GM20431 (cell line): ENCODE data around the gene SLC25A22.

Experiments
- in situ Hi-C: fragments of 300-500 bp; cut with MseI, MboI; formaldehyde crosslinking; loops from one replicate; pipeline ENCODE4 v1.15.0; 2020; ENCODE audit warnings: low sequenced_read_pairs; ENCODE audit not compliant: unreplicated experiment

Gene SLC25A22

DNA sequence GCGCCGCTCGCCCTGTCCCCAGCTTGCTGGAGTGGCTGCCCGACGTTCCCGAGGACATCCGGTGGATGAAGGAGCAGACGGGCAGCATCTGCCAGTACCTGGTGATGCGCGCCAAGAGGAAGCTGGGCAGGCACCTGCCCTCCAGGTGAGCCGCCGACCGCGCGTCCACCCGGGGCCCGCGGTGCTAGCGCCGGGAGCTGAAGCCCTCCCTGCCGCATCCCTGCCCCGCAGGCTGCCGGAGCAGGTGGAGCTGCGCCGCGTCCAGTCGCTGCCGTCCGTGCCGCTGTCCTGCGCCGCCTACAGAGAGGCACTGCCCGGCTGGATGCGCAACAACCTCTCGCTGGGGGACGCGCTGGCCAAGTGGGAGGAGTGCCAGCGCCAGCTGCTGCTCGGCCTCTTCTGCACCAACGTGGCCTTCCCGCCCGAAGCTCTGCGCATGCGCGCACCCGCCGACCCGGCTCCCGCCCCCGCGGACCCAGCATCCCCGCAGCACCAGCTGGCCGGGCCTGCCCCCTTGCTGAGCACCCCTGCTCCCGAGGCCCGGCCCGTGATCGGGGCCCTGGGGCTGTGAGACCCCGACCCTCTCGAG, 26.3 kb upstream of the SLC25A22 start:
- in situ Hi-C loops: no loop called here

DNA sequence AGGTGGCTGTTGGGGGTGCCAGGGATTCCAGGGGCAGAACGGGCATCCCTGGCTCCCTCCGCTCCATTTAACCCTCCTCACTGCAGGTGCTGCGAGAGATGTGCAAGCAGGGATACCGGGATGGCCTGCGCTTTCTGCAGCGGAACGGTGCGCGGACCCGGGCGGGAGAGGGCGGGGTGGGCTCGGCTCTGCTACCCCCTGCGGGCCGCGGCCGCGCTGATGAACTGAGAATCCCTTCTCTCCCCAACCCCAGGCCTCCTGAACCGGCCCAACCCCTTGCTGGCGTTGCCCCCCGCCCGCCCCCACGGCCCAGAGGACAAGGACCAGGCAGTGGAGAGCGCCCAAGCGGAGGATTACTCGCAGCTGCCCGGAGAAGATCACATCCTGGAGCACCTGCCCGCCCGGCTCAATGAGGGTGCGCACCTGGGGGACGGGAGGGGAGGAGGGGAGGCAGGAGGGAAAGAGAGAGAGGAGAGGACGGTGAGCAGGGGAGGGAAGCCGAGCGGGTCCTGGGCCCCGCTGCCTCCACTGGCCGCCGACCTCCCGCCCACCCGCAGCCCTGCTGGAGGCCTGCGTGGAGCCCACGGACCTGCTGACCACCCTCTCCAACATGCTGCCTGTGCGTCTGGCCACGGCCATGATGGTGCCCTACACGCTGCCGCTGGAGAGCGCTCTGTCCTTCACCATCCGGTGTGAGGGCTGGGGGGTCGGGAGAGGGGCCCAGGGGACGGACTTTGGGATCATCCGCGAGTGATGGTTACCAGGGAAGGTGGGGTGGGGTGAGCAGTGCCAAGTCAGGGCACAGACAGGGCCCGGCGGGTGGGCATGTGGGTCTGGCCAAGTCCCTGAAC, 25.6 kb upstream of the SLC25A22 start:
- in situ Hi-C loops: no loop called here

DNA sequence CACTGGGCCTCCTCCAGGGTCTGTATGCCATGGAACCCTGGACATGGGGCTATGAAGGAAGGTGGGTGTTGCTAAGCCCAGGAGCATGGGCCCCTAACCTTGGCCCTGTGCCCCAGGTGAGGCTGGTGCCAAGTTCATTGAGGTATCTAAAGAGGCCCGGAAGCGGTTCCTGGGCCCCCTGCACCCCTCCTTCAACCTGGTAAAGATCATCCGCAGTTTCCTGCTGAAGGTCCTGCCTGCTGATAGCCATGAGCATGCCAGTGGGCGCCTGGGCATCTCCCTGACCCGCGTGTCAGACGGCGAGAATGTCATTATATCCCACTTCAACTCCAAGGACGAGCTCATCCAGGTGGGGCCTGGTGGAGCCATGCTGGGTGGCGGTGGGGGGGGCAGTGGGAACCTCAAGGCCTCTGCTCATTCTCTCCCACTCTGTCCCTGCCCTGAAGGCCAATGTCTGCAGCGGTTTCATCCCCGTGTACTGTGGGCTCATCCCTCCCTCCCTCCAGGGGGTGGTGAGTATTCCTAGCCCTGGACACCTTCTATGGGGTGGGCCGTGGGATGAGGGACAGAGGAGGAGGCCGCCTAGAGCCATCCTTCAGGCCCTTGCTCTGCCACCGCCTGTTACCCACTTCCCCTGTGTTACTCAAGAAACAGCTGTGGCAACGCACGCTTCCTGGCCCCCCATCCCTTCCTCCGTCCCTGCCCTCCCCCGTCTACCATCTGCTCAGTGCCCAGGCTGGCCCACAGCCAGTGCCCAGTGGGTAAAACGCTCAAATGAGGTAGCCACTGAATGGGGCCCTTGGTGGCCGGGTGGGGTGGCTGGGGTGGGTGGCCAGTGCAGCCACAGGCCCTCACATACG, 23.7 kb upstream of the SLC25A22 start:
- in situ Hi-C loops: no loop called here

DNA sequence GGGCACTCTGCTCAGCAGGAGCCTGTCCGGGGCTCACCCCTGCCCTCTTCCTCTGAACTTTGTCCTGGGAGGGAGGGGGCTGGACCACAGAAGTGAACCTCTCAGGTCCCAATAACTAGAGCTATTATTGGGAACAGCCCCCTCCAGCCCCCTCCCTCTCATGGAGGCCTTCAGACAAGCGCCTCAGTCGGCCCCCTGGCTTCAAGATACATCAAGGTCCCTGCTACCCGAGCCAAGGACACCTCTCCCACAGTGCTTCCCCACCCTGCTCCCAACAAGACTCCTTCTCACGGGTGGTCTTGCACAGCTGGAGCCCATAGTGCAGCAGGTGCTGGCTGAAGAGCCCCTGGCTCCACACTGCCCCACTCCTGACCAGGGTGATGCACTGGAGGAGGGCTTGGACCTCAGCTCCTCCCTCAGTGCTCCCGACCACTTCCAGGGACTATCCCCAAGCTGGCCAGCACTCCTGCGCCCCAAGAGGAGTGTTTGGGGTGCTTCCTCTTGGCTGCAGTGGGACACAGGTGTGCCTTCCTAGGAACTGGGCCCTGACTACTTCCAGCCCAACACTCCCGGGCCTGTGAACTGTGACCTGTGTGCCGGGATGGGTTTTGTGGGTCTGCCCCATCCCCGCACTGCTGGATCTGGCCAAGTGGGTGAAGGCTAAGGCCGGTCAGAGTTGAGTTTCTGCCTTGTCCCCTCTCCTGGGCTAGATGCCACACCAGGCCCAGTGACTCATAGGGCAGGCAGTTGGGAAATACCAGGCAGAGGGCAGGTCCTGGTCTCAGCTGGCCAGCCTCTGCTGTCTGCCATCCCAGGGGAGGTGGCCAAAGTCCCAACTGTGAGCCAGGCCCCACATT, 22.8 kb upstream of the SLC25A22 start:
- in situ Hi-C loops: no loop called here

DNA sequence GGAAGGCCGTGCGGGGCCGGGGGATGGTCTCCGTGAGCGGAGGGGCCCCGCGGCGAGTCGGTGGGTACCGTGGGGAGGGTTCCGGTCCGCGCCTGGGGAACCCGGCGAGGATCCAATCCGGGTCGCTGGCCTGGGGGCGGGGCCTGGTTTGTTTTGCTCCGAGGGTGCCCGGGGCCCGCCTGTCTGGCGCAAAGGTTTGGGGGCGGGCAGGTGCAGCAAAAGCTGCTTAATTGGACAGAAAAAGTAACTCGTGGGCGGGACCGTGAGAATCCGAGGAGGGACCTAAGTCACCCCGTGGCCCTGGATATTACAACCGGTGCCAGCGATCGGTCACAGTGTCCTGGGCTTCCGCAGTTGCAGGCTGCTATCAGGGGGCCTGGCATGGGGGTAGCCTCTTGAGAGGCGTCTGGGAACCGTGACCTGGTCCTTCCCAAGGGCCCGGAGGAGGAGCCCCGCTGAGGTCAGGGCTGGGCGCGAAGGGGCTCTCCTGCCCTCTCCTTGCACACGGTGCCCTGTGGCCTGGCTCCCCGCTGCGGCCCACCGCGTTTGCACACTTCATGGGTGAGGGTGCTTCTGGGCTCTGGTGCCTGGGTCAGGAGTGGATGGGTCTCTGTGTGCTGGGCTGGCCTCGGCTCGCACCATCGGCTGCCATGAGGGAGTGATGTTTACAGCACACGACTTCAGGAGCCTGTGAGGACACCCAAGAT, 22.0 kb upstream of the SLC25A22 start:
- in situ Hi-C loops: no loop called here

DNA sequence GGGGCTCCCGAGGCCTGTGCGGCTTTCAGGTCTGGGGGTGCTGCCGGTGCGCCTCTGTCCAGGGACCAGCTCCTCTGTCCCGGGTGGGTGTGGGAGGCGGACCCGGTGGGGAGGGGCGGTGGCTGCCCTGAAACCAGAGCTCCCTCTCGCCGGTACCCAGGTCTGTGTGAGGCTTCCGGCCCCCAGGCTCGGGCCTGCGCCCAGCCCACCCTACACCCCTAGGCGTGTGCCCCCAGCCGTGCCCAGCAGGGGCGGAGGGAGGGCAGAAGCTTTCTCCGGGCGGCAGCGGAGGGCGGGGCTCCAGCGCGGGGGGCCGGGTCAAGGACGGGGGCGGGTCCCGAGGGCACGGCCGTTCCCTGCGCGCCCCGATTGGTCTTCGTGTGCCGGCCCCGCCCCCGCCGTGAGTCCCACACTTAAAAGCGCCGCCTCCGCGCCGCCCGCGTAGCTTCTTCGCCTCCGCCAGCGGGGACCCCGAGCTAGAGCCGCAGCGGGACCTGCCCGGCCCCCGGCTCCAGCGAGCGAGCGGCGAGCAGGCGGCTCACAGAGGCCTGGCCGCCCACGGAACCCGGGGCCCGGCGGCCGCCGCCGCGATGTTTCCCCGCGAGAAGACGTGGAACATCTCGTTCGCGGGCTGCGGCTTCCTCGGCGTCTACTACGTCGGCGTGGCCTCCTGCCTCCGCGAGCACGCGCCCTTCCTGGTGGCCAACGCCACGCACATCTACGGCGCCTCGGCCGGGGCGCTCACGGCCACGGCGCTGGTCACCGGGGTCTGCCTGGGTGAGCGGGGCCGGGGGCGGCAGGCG, 21.2 kb upstream of the SLC25A22 start:
- in situ Hi-C loops: no loop called here

DNA sequence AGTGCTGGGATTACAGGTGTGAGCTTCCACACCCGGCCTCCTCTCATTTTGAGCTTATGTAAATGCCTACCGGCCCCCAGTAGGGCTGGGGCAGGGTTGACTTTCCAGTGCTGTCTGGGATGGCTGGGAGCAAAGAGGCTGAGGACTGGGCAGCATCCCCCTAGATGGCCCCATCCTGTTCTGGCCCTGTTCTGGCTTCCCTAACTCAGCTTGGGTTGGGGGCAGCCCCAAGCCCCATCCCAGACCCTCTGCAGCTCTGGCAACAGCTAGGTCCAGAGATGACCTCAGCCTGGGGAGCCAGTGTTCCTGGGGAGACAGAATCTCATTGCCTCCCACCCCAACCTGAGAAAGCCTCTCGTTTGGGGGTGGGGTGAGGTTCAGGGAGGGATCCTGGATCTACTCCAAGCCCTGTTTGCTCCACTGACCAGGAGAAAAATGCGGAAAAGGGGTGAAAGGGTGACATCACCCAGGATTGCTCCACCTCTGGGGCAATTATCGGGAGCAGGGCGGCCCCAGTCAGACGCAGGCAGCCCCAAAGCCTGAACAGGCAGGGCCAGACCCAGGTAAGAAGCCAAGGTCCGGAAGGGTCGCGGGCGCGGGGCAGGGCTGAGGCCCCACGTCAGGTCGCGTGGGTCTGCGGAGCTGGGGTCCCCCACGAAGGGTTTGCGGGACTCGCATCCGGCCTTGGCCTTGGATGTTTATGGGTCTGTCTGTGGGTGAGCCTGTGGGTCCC, 20.5 kb upstream of the SLC25A22 start, which contains the start of gene PNPLA2:
Gene PNPLA2, plus strand, starts transcription at position 519 of the 733 bp plus-strand sequence. CDS start 805 bp downstream, outside the sequence.
- in situ Hi-C loops: no loop called here

DNA sequence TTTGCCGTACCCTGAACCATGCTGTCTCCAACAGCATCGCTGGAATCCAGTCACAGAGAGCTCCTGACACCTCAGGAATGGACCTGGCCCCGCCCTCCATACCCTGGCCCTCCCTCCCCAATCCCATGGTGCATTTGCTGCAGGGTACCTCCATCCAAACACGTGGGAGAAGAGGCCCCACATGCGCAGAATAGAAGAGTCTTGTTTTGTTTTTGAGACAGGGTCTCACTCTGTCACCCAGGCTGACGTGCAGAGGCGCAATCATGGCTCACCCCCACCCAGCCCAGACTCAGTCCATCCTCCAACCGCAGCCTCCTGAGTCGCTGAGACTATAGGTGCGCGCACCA, 18.3 kb upstream of the SLC25A22 start:
- in situ Hi-C loops: no loop called here

DNA sequence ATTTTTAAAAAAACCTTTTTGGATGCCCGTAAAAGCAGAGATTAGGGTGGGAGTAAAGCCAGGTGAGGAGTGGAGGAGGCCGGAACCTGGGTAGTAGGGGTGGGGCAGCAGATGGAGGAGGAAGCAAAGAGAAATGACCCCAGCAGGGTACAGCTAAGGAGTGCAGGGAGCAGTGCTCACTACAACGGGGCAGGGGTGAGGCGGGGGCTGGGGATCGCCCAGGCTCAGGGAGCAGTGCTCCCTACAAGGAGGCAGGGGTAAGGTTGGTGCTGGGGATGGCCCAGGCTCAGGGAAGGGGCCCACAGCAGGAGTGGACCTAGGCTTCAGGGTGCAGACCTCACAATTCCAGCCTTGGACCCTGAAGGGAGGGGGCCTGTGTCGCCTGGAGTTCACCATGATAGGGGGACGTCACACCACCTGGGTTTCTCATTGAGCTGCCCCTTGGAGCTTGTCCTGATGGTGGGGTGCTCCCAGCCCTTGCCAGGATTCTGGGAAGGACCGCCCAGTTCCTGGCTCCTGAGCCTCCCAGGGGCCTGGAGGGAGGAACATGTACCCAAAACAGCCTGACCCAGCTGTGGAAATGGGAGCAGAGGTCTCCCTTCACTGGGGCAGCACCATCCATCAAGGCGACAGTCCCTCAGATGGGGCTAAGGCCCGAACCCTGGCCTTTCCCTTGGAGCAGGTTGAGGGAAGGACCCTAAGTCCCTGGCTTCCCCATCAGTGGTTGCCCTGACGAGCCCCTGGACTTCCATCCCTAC, 17.8 kb upstream of the SLC25A22 start:
- in situ Hi-C loops: no loop called here

DNA sequence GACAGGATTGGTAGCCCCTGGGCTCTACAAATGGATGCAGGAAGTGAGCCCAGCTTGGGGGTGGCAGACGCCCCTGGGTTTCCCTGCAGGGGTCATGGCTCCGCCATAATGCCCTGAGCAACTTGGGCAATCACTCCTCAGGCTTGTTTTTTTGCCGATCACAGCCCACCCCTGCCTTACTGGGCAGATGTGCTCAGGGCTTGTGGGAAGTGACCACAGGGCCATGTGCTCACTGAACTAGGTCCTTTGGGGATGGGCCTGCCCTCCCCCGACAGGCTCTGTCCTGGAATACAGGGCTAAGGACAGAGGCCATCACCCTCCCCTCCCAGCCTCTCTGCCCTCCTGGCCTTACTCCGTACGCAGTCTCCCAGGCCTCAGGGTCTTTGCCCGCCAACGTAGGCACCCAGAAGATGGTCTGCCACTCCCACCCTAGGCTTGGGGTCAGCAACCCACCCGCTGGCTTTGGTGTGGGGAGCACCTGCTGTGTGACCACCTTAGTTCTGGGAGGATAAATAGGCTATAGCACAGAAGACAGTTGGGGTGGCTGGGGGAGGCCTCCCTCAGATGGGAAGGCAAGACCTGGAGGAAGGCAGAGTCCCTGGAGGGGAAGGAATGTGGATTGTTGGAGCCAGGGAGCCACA, 15.5 kb upstream of the SLC25A22 start:
- in situ Hi-C loops: no loop called here

DNA sequence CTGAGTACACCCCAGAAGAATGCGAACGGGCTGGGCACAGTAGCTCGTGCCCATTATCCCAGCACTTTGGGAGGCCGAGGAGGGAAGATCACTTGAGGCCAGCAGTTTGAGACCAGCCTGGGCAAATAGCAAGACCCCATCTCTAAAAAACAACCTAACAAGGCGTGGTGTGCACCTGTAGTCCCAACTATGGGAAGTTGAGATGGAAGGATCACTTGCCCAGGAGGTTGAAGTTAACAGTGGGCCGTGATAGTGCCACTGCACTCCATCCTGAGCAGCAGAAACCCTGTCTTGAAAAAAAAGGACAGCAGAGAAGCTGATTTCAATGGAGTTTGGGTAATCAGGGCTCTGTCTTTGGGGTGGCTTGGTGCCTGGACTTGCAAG, 15.0 kb upstream of the SLC25A22 start:
- in situ Hi-C loops: no loop called here

DNA sequence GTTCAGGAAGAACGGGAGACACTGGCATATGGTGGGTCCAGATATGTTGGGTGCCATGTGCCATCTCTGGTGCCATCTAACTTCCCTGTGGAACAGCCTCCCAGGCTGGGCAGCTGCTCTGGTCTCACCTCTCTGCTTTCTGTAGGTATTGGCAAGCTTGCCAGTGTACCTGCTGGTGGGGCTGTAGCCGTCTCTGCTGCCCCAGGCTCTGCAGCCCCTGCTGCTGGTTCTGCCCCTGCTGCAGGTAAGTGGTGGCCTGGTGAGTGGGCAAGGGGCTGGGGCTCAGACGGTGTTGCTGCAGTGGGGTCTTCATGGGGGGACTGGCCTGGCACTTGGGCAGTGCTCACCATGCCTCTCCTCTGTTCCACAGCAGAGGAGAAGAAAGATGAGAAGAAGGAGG, 14.3 kb upstream of the SLC25A22 start:
- in situ Hi-C loops: no loop called here

DNA sequence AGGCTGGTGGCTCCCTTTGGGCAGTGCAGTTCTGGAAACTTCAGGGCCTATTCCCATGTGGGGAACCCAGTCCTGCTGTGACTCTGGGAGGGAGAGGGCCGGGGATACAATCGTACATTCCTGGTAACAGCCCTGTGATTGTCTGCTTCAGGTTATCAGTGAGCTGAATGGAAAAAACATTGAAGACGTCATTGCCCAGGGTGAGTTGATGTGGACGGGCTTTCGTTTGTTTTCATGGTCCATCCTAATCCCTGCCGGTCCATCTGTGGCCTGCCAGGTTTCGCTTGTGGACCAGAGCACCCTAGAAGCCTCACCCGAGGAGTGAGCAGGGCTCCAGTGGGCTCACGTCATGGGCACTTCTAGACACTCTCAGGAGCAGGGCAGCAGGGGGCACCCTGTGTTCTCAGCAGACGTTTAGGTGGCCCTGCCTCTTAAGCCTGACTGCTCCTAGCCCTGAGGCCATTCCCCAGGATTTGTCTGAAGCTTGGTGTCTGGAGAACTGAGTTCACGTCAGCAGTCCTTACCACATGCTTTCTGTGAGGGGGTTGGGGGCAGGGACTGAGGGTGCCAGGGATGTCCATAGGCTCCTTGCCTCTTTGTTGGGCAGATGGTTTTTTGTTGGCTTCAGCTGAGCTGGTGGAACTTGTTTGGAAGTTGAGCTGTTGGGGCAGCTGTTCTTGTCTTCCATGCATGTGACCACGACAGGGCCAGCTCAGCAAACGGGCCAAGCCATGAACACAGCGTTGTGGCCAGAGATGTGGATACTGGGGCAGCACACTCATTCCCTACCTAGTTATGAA, 13.6 kb upstream of the SLC25A22 start:
- in situ Hi-C loops: no loop called here

DNA sequence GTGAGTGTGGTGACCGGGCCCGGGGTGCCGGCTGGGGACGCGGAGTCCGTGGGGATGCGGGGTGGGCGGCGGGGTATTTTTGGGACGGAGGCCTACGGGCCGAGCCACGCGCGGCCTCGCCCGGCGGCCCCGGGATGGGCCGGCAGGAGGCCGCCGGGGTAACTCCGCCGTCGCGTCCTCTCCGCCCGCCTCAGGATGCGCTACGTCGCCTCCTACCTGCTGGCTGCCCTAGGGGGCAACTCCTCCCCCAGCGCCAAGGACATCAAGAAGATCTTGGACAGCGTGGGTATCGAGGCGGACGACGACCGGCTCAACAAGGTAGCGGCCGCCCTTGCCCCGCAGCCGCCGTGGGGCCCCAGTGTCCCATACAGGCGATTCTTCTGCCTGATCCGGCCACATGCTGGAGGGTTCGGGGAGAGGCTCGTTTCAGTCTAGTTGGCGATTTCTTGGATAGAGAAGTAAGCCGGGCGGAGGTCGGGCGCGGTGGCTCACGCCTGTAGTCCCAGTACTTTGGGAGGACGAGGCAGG, 12.0 kb upstream of the SLC25A22 start:
- in situ Hi-C loops: no loop called here

DNA sequence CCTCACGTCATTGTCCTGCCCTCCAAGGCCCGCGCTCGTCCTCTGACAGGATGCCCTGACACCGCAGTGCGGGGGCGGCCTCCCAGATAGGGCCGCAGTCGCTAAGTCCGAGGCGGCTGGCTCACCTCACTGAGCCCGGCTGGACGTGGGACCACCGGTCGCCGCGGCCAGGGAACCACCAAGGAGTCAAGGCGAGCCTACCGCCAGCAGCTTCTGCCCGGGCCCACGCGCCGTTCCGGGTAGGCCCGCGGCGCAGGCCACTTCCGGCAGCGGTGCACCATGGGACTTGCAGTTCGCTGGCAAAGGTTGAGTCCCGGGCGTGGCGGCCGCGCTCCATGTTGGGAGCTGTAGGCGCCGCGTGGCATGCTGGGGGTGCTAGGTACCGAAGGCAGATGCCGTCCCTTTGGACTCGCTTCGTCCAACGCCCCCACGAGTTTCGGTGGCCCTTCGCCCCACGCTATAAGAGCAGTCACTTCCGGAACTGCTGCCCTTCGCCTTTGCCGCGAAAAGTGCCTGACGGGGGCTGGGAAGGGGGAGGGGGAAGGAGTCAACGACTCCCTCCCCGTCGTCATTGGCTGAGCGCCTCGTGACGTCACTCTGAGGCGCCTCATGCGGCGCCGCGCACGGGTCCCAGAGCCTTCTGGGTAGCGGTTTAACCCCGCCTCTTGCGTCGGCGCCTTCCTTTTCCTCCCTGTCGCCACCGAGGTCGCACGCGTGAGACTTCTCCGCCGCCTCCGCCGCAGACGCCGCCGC, 11.4 kb upstream of the SLC25A22 start, which contains the start of gene RPLP2:
Gene RPLP2, plus strand, starts transcription at position 681 of the 753 bp plus-strand sequence. CDS start 268 bp downstream, outside the sequence.
- in situ Hi-C loops: no loop called here
